ENCODE data around the gene EFCAB9. TPM values are rescaled to one million over a fixed set of nuclear protein-coding genes. Genes with fewer than 3 reads are reported as not detected.

Gene EFCAB9
- total RNA-seq, 1 experiment from 2014 or later = not detected

- TF ChIP-seq MAX (IDR thresholded peaks at IDR 0.05) (no peak), JUND (IDR thresholded peaks at IDR 0.05) (no peak), ZNF274 (IDR thresholded peaks at IDR 0.05; ENCODE audit: low read depth, low read length) (no peak)
Measured at GRCh38 chr5:172211676-172212075, 17.7 kb downstream of the EFCAB9 start (continued).

- ChIA-PET CTCF (no interaction called here), RAD21 (ENCODE audit: low non-redundant PET in 1 of 2, low total read pairs in 2 of 2, uncharacterized antibody in 2 of 2, unreplicated experiment in 2 of 2) (no interaction called here), POLR2A (no interaction called here)
- 0 out of 4 replicates have a peak, but pooled peaks cover 0 to 7% of the 10 kb centered on the region in 2 experiments for H3K4me1 ChIP-seq (ENCODE audit: control insufficient read depth in 1 of 2, insufficient read depth in 2 of 2, low read length in 2 of 2)
- intact Hi-C loops (cut with micrococcal nuclease) = no loop called here
- no TSS peak for BruUV-seq (replicated peaks)
- H3K4me3 ChIP-seq (replicated peaks in 1 of 2; ENCODE audit: low read depth in 1 of 2, low read length in 2 of 2) = no peak overlapping the region
- H3K4me2 ChIP-seq (ENCODE audit: low read length) = no peak overlapping the region
- no peaks in the 10 kb centered on the region for H4K20me1 ChIP-seq (ENCODE audit: insufficient read depth)
- H3K79me2 ChIP-seq (ENCODE audit: insufficient read depth, low read length) = no peaks in the 10 kb centered on the region
- no peak for DNase-seq (ENCODE audit: low read depth, low spot score)
- H3K36me3 ChIP-seq (ENCODE audit: control insufficient read depth in 1 of 2, insufficient read depth in 2 of 2, low read length in 2 of 2) = peaks cover 5 to 10% of the 10 kb centered on the region in 2 experiments; a peak in 2 of 4 replicates
- H2AFZ ChIP-seq (ENCODE audit: low read depth, low read length, poor library complexity, severe bottlenecking) = no peak overlapping the region
- no peak overlapping the region for H3K27ac ChIP-seq (ENCODE audit: low read depth, low read length)
- H3K9ac ChIP-seq (ENCODE audit: low read length) = no peak overlapping the region
- no peak for ATAC-seq
- TF ChIP-seq ELF1 (IDR thresholded peaks at IDR 0.05; ENCODE audit: borderline replicate concordance, low read depth) (no peak), MAX (IDR thresholded peaks at IDR 0.05) (no peak), ATF3 (IDR thresholded peaks at IDR 0.05) (no peak), CTCF (IDR thresholded peaks at IDR 0.05 in 2 of 3, conservative IDR thresholded peaks at IDR 0.05 in 1 of 3; ENCODE audit: borderline replicate concordance in 1 of 3, insufficient read depth in 1 of 3, low read depth in 2 of 3, low read length in 2 of 3) (no peak), REST (IDR thresholded peaks at IDR 0.05; ENCODE audit: low read depth) (no peak), CBX3 (IDR thresholded peaks at IDR 0.05; ENCODE audit: low read depth) (no peak), POLR2AphosphoS5 (IDR thresholded peaks at IDR 0.05; ENCODE audit: low read depth, low read length) (no peak), FOSL1 (IDR thresholded peaks at IDR 0.05; ENCODE audit: low read depth) (no peak)
- H3K27me3 ChIP-seq (ENCODE audit: insufficient read depth, low read length) = no peaks in the 10 kb centered on the region
- no peaks in the 10 kb centered on the region for H3K9me2 ChIP-seq (ENCODE audit: insufficient read depth)
- H3K9me3 ChIP-seq (ENCODE audit: control insufficient read depth in 1 of 2, insufficient read depth in 1 of 2, low read depth in 1 of 2, low read length in 2 of 2) = no peaks in the 10 kb centered on the region
Measured at GRCh38 chr5:172213126-172213525, 19.2 kb downstream of the EFCAB9 start.
